H54 (cell line): ENCODE results near the gene PLCL2.
A peak's percentile ranks its signal among the peaks of the same experiment; 100 is the strongest.
"Not testable (repeated sequence)": the region's sequence is repeated elsewhere in the genome, so short reads cannot be mapped to it uniquely, and the experiment has no call there.

ENCODE experiments used
- DNase-seq: peaks from one replicate; pipeline ENCODE4 v3.0.0; 2011; ENCODE audit warnings: low spot score, mixed read lengths; ENCODE audit not compliant: insufficient read length
- FAIRE-seq: peaks from 3 replicates; lab custom pipeline; 2011; peaks lifted over from hg19 to GRCh38; lab: Jason Lieb, UNC
- POLR2A ChIP-seq: IDR thresholded peaks from 2 replicates; pipeline ENCODE4 v1.6.1; 2011; ENCODE audit warnings: low read depth, mild to moderate bottlenecking, low read length

The PLCL2 gene

DNA sequence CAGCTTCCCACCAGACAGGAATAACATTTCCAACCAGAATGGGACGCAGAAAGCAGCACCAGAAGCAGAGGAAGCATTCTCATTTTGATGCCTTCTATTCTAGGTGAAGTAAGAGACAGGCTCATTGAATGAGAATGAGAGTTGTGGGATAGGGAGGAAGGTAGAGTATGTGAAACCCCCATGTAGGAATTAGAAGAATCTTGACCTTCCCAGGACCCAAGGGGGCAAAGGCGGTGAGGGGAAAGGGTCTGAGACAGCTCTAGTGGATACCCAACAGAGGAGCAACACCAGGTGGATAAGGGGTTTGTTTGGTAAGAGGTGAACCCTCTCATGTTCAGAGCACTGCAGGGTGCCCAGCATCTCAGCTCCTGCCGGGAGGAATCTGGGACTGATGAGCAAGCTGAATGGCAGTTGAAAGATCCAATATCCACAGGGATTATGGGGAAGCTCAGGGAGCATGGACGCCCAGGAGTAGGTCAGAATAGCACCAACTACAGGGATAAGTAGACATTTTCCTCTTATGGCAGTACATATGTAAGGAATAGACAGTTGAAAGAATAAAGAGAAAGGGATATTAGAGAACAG is 77.0 kb downstream of the PLCL2 start:
- DNase-seq (no peak), FAIRE-seq (peak; percentile 38)
- TF ChIP-seq POLR2A: no peak

DNA sequence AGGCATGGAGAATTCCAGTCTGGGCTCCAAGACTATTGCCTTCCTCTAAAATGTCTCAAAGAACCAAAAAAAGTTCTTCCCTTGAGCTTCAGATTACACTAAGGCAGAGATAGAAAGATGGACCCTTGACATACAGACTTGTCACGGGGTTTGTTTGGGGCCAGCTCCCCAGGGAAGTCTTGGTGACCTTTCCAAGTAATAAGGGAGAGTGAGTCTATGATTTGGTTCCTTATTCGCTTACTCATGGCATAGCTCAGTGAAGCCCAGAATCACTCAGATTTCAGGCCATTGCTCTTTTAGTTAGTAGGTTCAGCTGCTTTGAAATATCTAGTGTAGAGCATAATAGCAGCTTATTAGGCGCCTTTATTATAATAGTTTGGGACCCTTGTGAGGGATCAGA is 90.3 kb downstream of the PLCL2 start:
- no peak for DNase-seq
- no peak for TF ChIP-seq POLR2A
- no peak for FAIRE-seq

DNA sequence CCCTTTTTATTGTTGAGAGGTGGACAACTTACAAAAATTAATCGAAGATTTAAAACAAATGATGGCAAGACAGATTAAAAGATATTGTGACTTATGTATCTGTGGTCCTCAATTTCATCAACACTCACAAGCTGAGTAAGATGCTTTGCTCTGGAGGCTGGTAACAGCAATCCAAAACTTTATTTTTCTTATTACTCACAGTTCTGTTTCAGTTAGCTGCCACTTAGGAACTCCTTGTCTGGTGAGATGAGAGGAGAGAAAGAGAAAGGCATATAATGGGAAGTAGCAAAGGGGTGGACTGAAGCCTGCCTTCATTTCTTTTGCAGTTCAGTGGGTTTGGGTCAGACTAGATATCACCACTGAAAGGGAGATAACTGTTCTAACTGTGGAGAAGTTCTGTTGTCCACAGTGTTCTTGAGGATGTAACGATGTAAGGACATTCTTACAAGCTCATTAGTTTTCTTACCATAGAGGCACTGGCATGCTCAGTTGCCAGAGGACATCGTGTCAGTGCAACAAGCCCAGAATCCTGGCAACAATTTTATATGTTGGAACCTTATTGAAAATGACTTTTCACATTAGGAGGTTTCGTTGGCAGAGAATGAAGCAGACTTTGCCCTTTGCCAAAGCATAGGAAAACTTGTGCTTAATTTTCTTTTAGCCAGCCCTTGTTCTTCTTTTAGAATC is 93.6 kb downstream of the PLCL2 start:
- DNase-seq (no peak), FAIRE-seq (peak; percentile 78)
- no peak for TF ChIP-seq POLR2A

DNA sequence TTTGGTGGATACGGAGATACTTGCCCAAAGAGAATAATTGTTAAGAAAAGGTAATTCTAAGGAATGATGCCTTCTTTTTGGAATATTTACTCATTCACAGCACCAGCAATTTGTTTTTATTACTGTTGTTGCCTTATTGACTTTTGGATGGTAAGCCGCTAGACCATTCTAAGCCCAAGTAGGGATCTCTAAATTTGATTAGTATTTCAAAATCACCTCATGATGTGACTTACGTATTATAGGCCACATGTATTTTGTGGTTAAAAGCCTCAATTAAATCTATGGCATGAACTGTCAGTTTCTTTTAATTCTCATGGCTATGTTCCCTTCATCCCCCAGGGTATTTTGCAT is 94.1 kb downstream of the PLCL2 start:
- DNase-seq (no peak), FAIRE-seq (no peak)
- no peak for TF ChIP-seq POLR2A

DNA sequence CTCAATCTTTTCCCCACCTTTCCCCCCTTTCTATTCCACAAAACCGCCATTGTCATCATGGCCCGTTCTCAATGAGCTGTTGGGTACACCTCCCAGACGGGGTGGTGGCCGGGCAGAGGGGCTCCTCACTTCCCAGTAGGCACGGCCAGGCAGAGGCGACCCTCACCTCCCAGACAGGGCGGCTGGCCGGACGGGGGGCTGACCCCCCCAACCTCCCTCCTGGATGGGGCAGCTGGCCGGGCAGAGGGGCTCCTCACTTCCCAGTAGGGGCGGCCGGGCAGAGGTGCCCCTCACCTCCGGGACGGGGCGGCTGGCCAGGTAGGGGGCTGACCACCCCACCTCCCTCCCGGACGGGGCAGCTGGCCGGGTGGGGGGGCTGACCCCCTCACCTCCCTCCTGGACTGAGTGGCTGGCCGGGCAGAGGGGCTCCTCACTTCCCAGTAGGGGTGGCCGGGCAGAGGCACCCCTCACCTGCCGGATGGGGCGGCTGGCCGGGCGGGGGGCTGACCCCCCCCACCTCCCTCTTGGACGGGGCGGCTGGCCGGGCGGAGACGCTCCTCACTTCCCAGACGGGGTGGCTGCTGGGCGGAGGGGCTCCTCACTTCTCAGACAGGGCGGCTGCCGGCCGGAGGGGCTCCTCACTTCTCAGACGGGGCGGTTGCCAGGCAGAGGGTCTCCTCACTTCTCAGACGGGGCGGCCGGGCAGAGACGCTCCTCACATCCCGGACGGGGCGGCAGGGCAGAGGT is 95.2 kb downstream of the PLCL2 start:
- FAIRE-seq, DNase-seq: not testable (repeated sequence)

DNA sequence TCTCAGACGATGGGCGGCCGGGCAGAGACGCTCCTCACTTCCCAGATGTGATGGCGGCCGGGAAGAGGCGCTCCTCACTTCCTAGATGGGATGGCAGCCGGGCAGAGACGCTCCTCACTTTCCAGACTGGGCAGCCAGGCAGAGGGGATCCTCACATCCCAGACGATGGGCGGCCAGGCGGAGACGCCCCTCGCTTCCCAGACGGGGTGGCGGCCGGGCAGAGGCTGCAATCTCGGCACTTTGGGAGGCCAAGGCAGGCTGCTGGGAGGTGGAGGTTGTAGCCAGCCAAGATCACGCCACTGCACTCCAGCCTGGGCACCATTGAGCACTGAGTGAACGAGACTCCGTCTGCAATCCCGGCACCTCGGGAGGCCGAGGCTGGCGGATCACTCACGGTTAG is 95.8 kb downstream of the PLCL2 start:
- DNase-seq, FAIRE-seq: not testable (repeated sequence)

DNA sequence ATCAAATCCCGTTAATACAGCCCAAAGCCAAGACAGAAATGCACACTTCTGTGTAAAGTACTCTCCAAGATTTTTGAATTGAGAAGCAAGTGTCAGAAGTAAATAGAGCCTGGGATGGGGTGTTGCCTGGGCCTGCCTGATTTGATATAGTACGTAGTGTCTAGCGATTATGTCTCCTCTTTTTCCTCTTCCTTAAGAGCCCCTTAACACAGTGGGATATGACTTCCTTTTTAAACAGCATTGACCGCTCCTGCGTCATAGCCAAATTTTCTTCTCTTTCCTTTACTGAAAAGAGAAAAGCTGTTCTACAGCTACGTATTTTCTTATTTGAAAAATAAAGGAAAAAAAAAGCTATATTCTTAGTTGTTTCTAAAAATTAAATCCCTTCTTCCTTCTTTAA is 97.7 kb downstream of the PLCL2 start:
- no peak for TF ChIP-seq POLR2A
- DNase-seq: no peak
- no peak for FAIRE-seq

DNA sequence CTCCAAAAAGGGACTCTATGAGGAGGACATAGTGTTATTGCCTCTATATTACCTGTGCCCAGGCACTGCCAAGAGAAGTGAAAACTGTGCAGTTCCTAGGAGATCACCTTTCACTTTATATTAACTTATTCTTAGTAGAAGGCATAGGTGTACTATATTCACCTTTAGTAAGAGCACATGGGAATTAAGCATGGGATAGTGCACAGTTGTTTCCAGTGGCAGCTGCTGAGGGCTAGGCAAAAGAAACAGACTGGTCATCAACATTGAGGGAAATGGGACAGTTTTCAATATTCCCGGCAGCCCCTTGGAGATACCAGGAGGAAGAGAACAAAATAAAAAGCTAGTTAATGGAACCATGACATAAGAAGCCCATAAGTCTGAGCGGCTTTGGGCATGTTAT is 100.9 kb downstream of the PLCL2 start:
- no peak for TF ChIP-seq POLR2A
- no peak for DNase-seq
- no peak for FAIRE-seq

DNA sequence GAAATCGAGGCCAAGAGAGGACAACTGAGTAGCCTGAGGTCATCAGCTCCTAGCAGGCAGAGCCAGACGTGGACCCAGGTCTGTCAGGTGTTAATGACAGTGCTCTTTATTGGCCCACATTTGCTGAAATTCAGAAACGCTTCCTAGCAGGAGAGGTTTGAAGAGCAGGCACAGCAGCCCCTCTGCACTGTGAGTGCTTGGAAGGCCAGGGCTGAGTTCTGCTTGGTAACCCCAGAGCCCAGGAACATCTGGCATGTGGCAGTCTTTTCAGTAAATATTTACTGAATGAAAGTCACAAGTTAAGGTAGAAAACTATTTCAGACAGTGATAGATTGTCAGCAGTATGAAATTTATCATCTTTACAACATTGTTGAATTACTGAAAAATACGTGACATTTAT is 102.4 kb downstream of the PLCL2 start:
- no peak for FAIRE-seq

DNA sequence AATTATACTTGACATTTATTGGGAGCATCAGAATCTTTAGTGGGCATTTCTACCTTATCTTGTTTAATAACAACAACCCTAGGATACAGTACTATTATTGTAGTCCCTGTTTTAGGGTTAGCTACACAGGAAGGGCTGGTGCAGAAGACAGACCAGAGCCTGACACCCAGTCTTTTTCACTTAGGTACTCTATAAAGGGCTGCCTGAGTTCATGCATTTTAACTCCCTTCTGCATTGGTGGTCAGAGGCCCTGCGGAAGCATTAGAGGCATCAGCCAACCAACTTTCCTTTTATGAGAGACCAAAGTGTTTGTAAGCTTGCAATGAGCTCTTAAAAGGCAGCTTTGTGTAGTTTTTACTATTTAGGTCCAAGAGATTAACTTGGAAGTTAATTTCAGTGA is 105.4 kb downstream of the PLCL2 start:
- DNase-seq (no peak), FAIRE-seq (no peak)
- TF ChIP-seq POLR2A: no peak

More for the DNA sequence above, 102.4 kb downstream of the PLCL2 start:
- no peak for TF ChIP-seq POLR2A
- DNase-seq: no peak

DNA sequence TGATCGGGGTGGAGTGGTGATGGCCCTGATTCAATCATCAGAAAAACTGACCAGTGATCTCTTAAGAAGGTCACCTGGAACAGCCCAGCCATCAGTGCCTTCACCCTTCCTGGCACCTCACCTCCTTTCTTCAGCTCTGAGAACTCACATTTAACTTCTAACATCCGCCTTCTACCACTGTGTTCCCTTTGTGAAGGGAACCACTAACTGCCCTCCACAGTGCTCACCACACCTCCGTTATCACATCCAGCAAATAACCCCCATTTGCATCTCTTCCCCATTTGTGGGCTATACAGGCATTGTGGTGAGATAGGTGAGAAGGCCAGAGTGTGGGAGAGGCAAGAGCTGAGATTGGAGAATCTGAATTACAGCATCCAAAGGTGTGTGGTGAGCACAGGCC is 107.4 kb downstream of the PLCL2 start:
- no peak for TF ChIP-seq POLR2A
- FAIRE-seq (no peak), DNase-seq (no peak)

DNA sequence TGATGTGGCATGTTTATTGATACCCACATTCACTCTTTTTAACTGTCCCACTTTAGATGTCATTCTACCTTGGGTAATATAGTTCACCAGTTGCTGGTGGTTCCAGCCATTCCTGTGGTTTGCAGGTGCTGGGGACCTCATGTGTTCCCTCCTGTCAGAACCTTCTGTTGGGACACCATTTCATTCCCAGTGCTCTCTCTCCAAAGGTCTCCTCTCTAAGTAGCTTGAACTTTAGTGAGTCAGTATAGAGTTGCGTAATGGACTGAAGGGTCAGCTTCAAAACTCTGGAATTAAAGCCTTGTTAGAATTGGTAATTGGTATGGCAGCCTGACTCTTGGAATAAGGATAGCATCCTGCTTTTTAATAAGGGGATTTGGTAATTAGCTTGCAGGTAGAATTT is 108.5 kb downstream of the PLCL2 start:
- no peak for TF ChIP-seq POLR2A
- FAIRE-seq (no peak), DNase-seq (no peak)

DNA sequence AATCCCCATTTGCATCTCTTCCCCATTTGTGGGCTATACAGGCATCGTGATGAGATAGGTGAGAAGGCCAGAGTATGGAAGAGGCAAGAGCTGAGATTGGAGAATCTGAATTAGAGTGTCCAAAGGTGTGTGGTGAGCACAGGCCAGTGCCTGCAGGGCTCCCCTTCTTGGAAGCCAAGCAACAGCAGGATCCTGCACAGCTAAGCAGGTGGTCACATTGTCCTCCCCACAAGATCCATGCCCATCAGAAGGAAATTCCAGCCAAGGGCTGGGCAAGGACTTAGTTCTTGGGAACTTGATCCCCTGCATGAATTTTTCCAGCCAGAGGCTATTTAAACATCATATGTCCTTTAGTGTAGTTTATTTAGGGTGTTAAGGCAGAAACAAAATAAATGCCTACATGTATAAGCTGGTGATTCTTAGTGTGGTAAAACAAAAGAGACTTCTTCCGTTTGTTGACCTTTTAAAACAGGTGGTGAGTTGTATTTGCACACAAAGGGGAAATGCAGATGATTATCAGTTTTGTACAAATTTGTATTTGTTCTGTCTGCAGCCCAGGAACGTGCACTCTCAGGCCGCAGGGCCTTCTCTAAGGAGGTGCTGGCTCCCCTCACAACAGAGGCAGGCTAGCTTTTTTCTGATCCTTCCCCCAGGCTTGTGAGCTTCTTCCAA is 110.2 kb downstream of the PLCL2 start:
- FAIRE-seq (no peak), DNase-seq (no peak)
- no peak for TF ChIP-seq POLR2A

DNA sequence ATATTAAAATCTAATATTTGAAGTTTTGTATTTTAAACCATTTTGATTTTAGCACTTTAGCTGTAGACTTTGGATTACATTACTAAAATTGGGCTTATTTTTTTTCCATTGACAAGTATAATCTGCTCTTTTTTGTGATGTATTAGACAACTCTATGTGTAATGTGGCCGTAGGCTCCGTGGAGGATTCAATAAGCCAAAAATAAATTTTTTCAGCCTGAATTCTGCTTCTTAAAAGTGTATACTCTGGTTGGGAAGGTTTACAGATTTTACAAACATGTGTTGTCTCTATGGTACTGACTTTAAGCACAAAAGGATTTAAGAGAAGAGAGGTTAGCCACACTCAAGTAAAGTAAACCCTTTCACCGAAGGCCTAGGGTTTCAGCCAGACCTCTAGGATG is 110.8 kb downstream of the PLCL2 start:
- no peak for TF ChIP-seq POLR2A
- FAIRE-seq (no peak), DNase-seq (no peak)
